Stimulated activated memory B cell treated with anti-CD40 and anti-IgM and Interleukin-4, amounts not matched to agents 10 μg/mL and 1 μg/mL and 100 μg/mL, for 72 hours (primary cell): ENCODE data around the gene TMEM134.

Experiments
- ATAC-seq: fragments of 150-1000 bp; cut with Tn5 transposase; 2 replicates; pipeline ENCODE4 v1.10.0; 2021
- H3K27ac Mint-ChIP-seq: one replicate; pipeline ENCODE4 v1.8.0; 2022; ENCODE audit warnings: mild to moderate bottlenecking, mixed read lengths
- H3K27me3 Mint-ChIP-seq: one replicate; pipeline ENCODE4 v1.8.0; 2022; ENCODE audit warnings: mixed read lengths
- H3K36me3 Mint-ChIP-seq: one replicate; pipeline ENCODE4 v1.8.0; 2022; ENCODE audit warnings: mixed read lengths
- H3K4me1 Mint-ChIP-seq: one replicate; pipeline ENCODE4 v1.8.0; 2022; ENCODE audit warnings: mixed read lengths
- H3K4me3 Mint-ChIP-seq: one replicate; pipeline ENCODE4 v1.8.0; 2022; ENCODE audit warnings: mild to moderate bottlenecking, moderate library complexity, mixed read lengths
- H3K9me3 Mint-ChIP-seq: one replicate; pipeline ENCODE4 v1.8.0; 2022; ENCODE audit warnings: mixed read lengths

TMEM134 gene

DNA sequence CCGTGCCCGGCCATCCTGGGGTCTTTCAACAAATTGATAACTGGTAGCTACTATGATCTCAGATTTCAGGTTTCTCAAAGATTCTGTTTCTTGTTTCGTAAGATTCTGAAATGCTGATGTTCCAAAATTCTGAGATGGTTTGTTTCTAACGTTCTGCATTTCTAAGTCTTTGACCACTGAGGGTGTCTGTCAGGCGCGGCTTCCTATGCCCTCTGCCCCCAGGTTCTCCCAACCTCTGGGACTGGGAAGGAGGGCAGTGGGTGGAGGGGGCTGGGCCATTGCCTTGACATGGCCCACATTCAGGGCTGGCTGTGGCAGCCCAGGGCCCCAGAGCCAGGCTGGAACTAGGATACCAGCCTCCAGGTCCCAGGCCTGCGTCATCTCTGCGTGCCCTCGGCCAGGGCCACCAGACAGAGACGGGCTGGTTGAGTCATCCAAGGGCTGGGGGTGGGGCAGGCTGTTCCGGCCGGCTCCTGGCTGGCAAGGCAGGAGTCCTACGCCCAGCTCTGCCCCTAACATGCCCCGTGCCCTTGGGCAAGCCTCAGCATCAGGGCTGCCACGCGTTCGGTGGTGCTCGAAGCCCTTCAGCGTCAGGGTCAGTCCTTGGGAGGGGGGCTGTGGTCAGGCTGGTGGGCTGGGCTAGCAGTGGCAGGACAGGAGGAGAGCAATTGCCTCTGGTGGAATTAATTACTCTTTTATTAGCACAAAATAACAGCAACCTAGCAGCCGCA lies 5.2 kb downstream of the TMEM134 start:
- peak overlapping the region; percentile 88 for H3K4me3 Mint-ChIP-seq
- H3K9me3 Mint-ChIP-seq = no peaks in the 10 kb centered on the region
- no peaks in the 10 kb centered on the region for H3K27me3 Mint-ChIP-seq
- H3K27ac Mint-ChIP-seq = peak overlapping the region; percentile 90
- ATAC-seq = no peak
- peaks cover 79% of the 10 kb centered on the region for H3K4me1 Mint-ChIP-seq
- peaks cover 7% of the 10 kb centered on the region for H3K36me3 Mint-ChIP-seq

DNA sequence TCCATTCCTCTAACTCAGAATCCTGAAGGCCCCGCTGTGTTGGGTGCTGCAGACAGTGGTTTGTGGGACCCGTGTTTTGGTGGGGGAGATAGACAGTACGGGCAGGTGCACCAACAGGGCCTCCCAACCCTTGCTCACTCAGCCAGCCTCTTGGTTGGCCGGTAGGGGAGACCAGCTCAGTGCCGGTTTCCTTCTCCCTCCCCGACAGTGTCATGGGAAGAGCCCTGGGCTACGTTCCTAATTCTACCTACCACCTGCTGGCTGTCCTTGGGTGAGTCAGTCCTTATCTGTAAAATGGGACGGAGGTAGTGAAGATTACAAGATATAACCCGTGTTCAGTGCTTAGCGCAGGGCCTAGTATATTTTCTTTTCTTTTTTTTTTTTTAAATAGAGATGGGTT lies 5.9 kb downstream of the TMEM134 start:
- Mint-ChIP-seq H3K36me3 (peaks cover 7% of the 10 kb centered on the region), H3K4me1 (peaks cover 81% of the 10 kb centered on the region), H3K4me3 (no peak overlapping the region), H3K27me3 (no peaks in the 10 kb centered on the region), H3K27ac (no peak overlapping the region), H3K9me3 (no peaks in the 10 kb centered on the region)
- no peak for ATAC-seq

GRCh38 chr11:67458266-67458665 lies 10.8 kb downstream of the TMEM134 start:
- Mint-ChIP-seq H3K4me3 (no peak overlapping the region), H3K36me3 (no peaks in the 10 kb centered on the region), H3K4me1 (peaks cover 65% of the 10 kb centered on the region), H3K9me3 (no peaks in the 10 kb centered on the region), H3K27ac (peak overlapping the region; percentile 91), H3K27me3 (no peaks in the 10 kb centered on the region)
- ATAC-seq = no peak

- H3K9me3 Mint-ChIP-seq = no peaks in the 10 kb centered on the region
- no peaks in the 10 kb centered on the region for H3K36me3 Mint-ChIP-seq
- H3K27ac Mint-ChIP-seq = peak overlapping the region; percentile 91
- no peak for ATAC-seq
- no peaks in the 10 kb centered on the region for H3K27me3 Mint-ChIP-seq
- H3K4me1 Mint-ChIP-seq = peaks cover 59% of the 10 kb centered on the region
- H3K4me3 Mint-ChIP-seq = no peak overlapping the region
These were observed 11.6 kb downstream of the TMEM134 start for GRCh38 chr11:67457453-67457852.

GRCh38 chr11:67456068-67456705 lies 12.9 kb downstream of the TMEM134 start:
- no peaks in the 10 kb centered on the region for H3K36me3 Mint-ChIP-seq
- H3K4me3 Mint-ChIP-seq = no peak overlapping the region
- peaks cover 67% of the 10 kb centered on the region for H3K4me1 Mint-ChIP-seq
- ATAC-seq = no peak
- H3K27me3 Mint-ChIP-seq = no peaks in the 10 kb centered on the region
- no peaks in the 10 kb centered on the region for H3K9me3 Mint-ChIP-seq
- H3K27ac Mint-ChIP-seq = peak overlapping the region; percentile 91

DNA sequence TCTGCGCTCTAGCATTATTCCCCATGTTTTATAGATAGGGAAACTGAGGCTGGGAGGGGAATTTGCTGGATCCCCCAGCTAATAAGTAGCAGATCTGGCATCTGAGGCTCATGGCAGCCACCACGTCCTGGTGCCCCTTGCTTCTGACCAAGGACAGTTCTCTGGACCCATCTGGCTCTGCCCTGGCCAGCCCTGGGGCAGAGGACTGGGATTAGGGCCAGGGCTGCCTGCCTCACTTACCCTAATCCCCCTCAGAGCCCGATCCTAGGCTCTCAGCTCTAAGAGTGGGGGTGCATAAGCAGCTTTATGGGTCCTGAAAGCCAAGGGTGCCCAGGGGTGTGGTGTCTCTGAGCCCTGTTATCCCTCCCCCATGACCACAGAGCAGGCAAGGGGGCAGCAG lies 14.0 kb downstream of the TMEM134 start, which contains the start of gene CABP4:
Gene CABP4 (plus strand): TSS at position 301 of the 400 bp plus-strand sequence. CDS start 70 bp downstream, at position 371.
- Mint-ChIP-seq H3K4me3 (no peak within 1 kb of the TSS), H3K27me3 (no peaks in the 10 kb centered on the region), H3K4me1 (peaks cover 66% of the 10 kb centered on the region), H3K9me3 (no peaks in the 10 kb centered on the region), H3K27ac (peak within 1 kb of the TSS; percentile 62), H3K36me3 (no peaks in the 10 kb centered on the region)
- ATAC-seq = no peak

GRCh38 chr11:67453816-67454732 lies 15.0 kb downstream of the TMEM134 start:
- peak overlapping the region; percentile 62 for H3K27ac Mint-ChIP-seq
- H3K4me3 Mint-ChIP-seq = no peak overlapping the region
- peak; percentile 22 for ATAC-seq
- H3K36me3 Mint-ChIP-seq = no peaks in the 10 kb centered on the region
- peaks cover 66% of the 10 kb centered on the region for H3K4me1 Mint-ChIP-seq
- no peaks in the 10 kb centered on the region for H3K9me3 Mint-ChIP-seq
- no peaks in the 10 kb centered on the region for H3K27me3 Mint-ChIP-seq

GRCh38 chr11:67452141-67452952 lies 16.7 kb downstream of the TMEM134 start, which contains the start of gene GPR152:
Gene GPR152, minus strand, starts transcription at chr11:67452729. Its CDS starts 5 bp downstream, at chr11:67452724.
- no peak for ATAC-seq
- H3K27ac Mint-ChIP-seq = peak within 1 kb of the TSS; percentile 80

DNA sequence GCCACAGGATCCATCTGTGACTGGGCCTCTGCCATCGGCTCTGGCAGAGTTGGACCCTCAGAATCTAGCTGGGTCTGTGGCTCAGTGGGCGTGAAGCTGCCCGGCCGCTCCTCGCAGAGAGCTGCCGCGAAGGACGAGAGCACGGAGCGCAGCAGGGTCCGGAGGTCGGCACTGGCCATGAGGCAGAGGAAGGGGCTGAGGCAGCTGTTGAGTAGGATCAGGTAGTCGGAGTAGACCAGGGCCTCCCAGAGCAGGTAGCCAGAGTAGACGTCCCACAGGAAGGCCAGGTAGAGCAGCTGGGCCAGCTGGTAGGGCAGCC lies 17.4 kb downstream of the TMEM134 start:
- Mint-ChIP-seq H3K9me3 (no peaks in the 10 kb centered on the region), H3K27me3 (no peaks in the 10 kb centered on the region), H3K36me3 (no peaks in the 10 kb centered on the region), H3K4me3 (no peak overlapping the region), H3K27ac (peak overlapping the region; percentile 80), H3K4me1 (peaks cover 64% of the 10 kb centered on the region)
- ATAC-seq = no peak

More at GRCh38 chr11:67452141-67452952, 16.7 kb downstream of the TMEM134 start, which contains the start of gene GPR152:
- no peaks in the 10 kb centered on the region for H3K36me3 Mint-ChIP-seq
- H3K4me3 Mint-ChIP-seq = no peak within 1 kb of the TSS
- peaks cover 64% of the 10 kb centered on the region for H3K4me1 Mint-ChIP-seq
- no peaks in the 10 kb centered on the region for H3K9me3 Mint-ChIP-seq
- no peaks in the 10 kb centered on the region for H3K27me3 Mint-ChIP-seq

DNA sequence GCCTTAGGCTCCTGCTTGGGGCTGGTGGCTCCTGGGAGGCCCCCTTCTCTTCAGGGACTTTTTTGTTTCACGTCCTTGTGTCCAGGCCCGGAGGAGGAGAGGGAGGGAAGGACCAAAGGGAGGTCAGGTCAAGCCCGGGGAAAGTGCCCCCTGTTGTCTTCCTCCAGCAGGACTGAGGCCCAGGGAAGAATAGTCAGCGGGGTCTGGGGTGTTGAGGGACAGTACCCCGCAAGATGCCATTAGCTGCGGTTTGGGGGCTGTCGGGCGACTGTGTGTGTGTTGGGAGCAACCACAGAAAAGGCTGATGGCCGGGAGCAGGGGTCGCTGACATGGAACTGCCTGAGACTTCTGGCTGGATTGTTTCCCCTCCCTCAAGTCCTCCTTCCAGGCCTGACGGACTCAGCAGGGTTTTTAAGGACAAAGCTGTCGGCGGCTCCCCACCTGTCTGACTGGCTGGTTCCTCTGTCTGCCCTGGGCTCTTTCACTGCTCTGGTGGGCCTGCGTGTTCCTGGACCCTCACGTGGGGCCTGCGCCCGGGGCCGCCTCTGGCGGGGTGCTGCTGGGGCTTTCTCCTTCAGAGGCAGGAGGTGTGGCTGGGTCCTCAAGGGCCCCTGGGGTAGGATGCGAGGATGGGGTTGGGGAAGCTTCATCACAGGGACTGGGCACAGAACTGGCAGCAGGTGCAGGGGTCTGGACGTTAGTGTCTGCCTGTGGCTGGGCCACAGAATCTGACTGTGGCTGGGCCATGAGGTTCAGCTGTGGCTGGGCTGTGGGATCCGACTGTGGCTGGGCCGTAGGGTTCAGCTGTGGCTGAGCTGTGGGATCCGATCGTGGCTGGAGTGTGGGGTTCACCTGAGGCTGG lies 18.0 kb downstream of the TMEM134 start:
- H3K36me3 Mint-ChIP-seq = no peaks in the 10 kb centered on the region
- ATAC-seq = no peak
- H3K9me3 Mint-ChIP-seq = no peaks in the 10 kb centered on the region
- peak overlapping the region; percentile 80 for H3K27ac Mint-ChIP-seq
- peaks cover 67% of the 10 kb centered on the region for H3K4me1 Mint-ChIP-seq
- no peaks in the 10 kb centered on the region for H3K27me3 Mint-ChIP-seq
- no peak overlapping the region for H3K4me3 Mint-ChIP-seq

- no peaks in the 10 kb centered on the region for H3K9me3 Mint-ChIP-seq
- no peaks in the 10 kb centered on the region for H3K36me3 Mint-ChIP-seq
- H3K4me3 Mint-ChIP-seq = peak overlapping the region; percentile 3
- no peak for ATAC-seq
- H3K4me1 Mint-ChIP-seq = peaks cover 74% of the 10 kb centered on the region
- H3K27me3 Mint-ChIP-seq = no peaks in the 10 kb centered on the region
- H3K27ac Mint-ChIP-seq = peak overlapping the region; percentile 26
These were observed 19.8 kb downstream of the TMEM134 start for GRCh38 chr11:67449116-67449844.

GRCh38 chr11:67448220-67448609 lies 20.8 kb downstream of the TMEM134 start:
- peaks cover 78% of the 10 kb centered on the region for H3K4me1 Mint-ChIP-seq
- no peak for ATAC-seq
- H3K36me3 Mint-ChIP-seq = no peaks in the 10 kb centered on the region
- peak overlapping the region; percentile 97 for H3K27ac Mint-ChIP-seq
- no peaks in the 10 kb centered on the region for H3K27me3 Mint-ChIP-seq
- H3K4me3 Mint-ChIP-seq = peak overlapping the region; percentile 10
- H3K9me3 Mint-ChIP-seq = no peaks in the 10 kb centered on the region

GRCh38 chr11:67445515-67445914 lies 23.5 kb downstream of the TMEM134 start:
- Mint-ChIP-seq H3K4me1 (peaks cover 88% of the 10 kb centered on the region), H3K36me3 (no peaks in the 10 kb centered on the region), H3K4me3 (peak overlapping the region; percentile 80), H3K27ac (peak overlapping the region; percentile 97), H3K27me3 (no peaks in the 10 kb centered on the region), H3K9me3 (no peaks in the 10 kb centered on the region)
- ATAC-seq = no peak
